ENCODE measurements around the gene CCDC13. TPM values are rescaled to one million over a fixed set of nuclear protein-coding genes. Genes with fewer than 3 reads are reported as not detected.

CCDC13 gene, protein sequence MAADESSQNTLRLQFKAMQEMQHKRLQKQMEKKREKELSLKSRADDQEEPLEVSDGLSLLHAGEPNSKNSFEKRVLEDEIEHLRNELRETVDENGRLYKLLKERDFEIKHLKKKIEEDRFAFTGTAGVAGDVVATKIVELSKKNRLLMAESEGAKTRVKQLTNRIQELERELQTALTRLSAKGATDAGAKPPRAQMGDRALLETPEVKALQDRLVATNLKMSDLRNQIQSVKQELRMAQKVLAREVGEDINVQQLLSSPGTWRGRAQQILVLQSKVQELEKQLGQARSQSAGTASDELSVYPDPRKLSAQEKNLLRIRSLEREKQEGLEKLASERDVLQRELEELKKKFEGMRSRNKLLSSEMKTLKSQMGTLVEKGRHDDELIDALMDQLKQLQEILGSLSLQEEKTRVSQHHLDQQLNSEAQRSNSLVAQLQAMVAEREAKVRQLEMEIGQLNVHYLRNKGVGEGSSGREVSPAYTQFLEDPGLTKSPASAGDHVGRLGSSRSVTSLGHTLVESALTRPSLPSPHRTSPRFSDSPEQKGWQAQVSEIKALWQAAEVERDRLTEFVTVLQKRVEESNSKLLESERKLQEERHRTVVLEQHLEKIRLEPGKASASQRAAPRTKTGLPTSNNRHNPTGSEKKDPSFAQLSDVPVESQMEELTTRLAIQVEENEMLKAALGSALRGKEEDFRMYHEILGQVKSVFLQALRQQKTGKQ
- total RNA-seq (0.51 and 0.66 TPM in 2 replicates), polyA plus RNA-seq (0.41 and 0.43 TPM in 2 replicates), polyA minus RNA-seq (ENCODE audit: low replicate concordance) (not detected in 2 replicates)
- 0.36 and 0.56 TPM in 2 replicates for polyA plus RNA-seq (2012)

GRCh38 chr3:42772670-42773408 lies at the start of gene CCDC13:
Gene CCDC13, minus strand, starts transcription at chr3:42773253. Its CDS starts 14,908 bp downstream, at chr3:42758345.
- Histone ChIP-seq H3K4me3 (replicated peaks in 1 of 4; ENCODE audit: control extremely low read depth in 1 of 4, insufficient read depth in 1 of 4, low read depth in 3 of 4, low read length in 4 of 4) (peak within 1 kb of the TSS; percentile 40 to 79 (median 59)), H3K27ac (ENCODE audit: insufficient read depth, low read length) (peak within 1 kb of the TSS; percentile 38), H4K20me1 (ENCODE audit: control insufficient read depth, extremely low read depth, insufficient read depth, low read length) (no peaks in the 10 kb centered on the region), H3K9ac (ENCODE audit: insufficient read depth, low read length) (peak within 1 kb of the TSS; percentile 58), H3K9me3 (ENCODE audit: control insufficient read depth, insufficient read depth, low read depth, low read length) (no peaks in the 10 kb centered on the region), H2AFZ (ENCODE audit: low read length) (peak within 1 kb of the TSS; percentile 66), H3K27me3 (ENCODE audit: control insufficient read depth, insufficient read depth, low read length) (no peaks in the 10 kb centered on the region), H3K4me1 (ENCODE audit: control insufficient read depth, extremely low read depth, insufficient read depth, low read length) (no peaks in the 10 kb centered on the region), H3K4me2 (ENCODE audit: extremely low read depth, insufficient read depth, low read length) (peak within 1 kb of the TSS; percentile 69), H3K79me2 (ENCODE audit: control insufficient read depth, insufficient read depth, low read length) (no peaks in the 10 kb centered on the region), H3K36me3 (ENCODE audit: control insufficient read depth, insufficient read depth, low read length) (no peaks in the 10 kb centered on the region)
- DNase-seq (ENCODE audit: low read depth in 2 of 2) = peak; percentile 89 to 93
- TF ChIP-seq CTCF (conservative IDR thresholded peaks at IDR 0.05 in 1 of 2, IDR thresholded peaks at IDR 0.05 in 1 of 2; ENCODE audit: low read depth in 1 of 2, low read length in 2 of 2) = no peak
- no peak for TF ChIP-seq EZH2 (IDR thresholded peaks at IDR 0.05; ENCODE audit: low read length, missing control alignments)

- TF ChIP-seq CTCF (conservative IDR thresholded peaks at IDR 0.05 in 1 of 2, IDR thresholded peaks at IDR 0.05 in 1 of 2; ENCODE audit: low read depth in 1 of 2, low read length in 2 of 2) (no peak), EZH2 (IDR thresholded peaks at IDR 0.05; ENCODE audit: low read length, missing control alignments) (no peak)
- peak overlapping the region; percentile 33 for H2AFZ ChIP-seq (ENCODE audit: low read length)
- no peaks in the 10 kb centered on the region for H4K20me1 ChIP-seq (ENCODE audit: control insufficient read depth, extremely low read depth, insufficient read depth, low read length)
- no peaks in the 10 kb centered on the region for H3K36me3 ChIP-seq (ENCODE audit: control insufficient read depth, insufficient read depth, low read length)
- no peaks in the 10 kb centered on the region for H3K4me1 ChIP-seq (ENCODE audit: control insufficient read depth, extremely low read depth, insufficient read depth, low read length)
- H3K9ac ChIP-seq (ENCODE audit: insufficient read depth, low read length) = no peak overlapping the region
- no peaks in the 10 kb centered on the region for H3K79me2 ChIP-seq (ENCODE audit: control insufficient read depth, insufficient read depth, low read length)
- H3K27me3 ChIP-seq (ENCODE audit: control insufficient read depth, insufficient read depth, low read length) = no peaks in the 10 kb centered on the region
- no peak for DNase-seq (ENCODE audit: low read depth in 2 of 2)
- H3K27ac ChIP-seq (ENCODE audit: insufficient read depth, low read length) = no peak overlapping the region
- H3K4me3 ChIP-seq (replicated peaks in 1 of 4; ENCODE audit: control extremely low read depth in 1 of 4, insufficient read depth in 1 of 4, low read depth in 3 of 4, low read length in 4 of 4) = no peak overlapping the region
- no peaks in the 10 kb centered on the region for H3K9me3 ChIP-seq (ENCODE audit: control insufficient read depth, insufficient read depth, low read depth, low read length)
- no peak overlapping the region for H3K4me2 ChIP-seq (ENCODE audit: extremely low read depth, insufficient read depth, low read length)
Observed at GRCh38 chr3:42822828-42823227, 49.8 kb upstream of the CCDC13 start.

DNA sequence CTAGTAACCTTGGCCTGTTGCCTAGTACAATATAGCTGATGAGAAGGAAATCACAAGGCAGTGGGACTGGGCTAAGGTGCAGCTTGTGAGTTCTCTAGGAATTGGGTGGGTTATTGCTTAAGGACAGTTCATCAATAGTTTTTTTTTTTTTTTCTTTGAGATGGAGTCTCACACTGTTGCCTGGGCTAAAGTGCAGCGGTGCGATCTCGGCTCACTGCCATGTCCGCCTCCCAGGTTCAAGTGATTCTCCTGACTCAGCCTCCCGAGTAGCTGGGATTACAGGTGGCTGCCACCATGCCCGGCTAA lies 47.6 kb upstream of the CCDC13 start:
- H3K4me3 ChIP-seq (replicated peaks in 1 of 4; ENCODE audit: control extremely low read depth in 1 of 4, insufficient read depth in 1 of 4, low read depth in 3 of 4, low read length in 4 of 4) = no peak overlapping the region
- no peak for TF ChIP-seq CTCF (conservative IDR thresholded peaks at IDR 0.05 in 1 of 2, IDR thresholded peaks at IDR 0.05 in 1 of 2; ENCODE audit: low read depth in 1 of 2, low read length in 2 of 2)
- TF ChIP-seq EZH2 (IDR thresholded peaks at IDR 0.05; ENCODE audit: low read length, missing control alignments) = no peak
- no peak overlapping the region for H3K27ac ChIP-seq (ENCODE audit: insufficient read depth, low read length)
- H3K4me1 ChIP-seq (ENCODE audit: control insufficient read depth, extremely low read depth, insufficient read depth, low read length) = no peaks in the 10 kb centered on the region
- no peaks in the 10 kb centered on the region for H3K9me3 ChIP-seq (ENCODE audit: control insufficient read depth, insufficient read depth, low read depth, low read length)
- H3K79me2 ChIP-seq (ENCODE audit: control insufficient read depth, insufficient read depth, low read length) = no peaks in the 10 kb centered on the region
- no peak overlapping the region for H3K9ac ChIP-seq (ENCODE audit: insufficient read depth, low read length)
- H2AFZ ChIP-seq (ENCODE audit: low read length) = no peak overlapping the region
- DNase-seq (ENCODE audit: low read depth in 2 of 2) = no peak
- no peaks in the 10 kb centered on the region for H3K36me3 ChIP-seq (ENCODE audit: control insufficient read depth, insufficient read depth, low read length)
- H3K4me2 ChIP-seq (ENCODE audit: extremely low read depth, insufficient read depth, low read length) = no peak overlapping the region
- H4K20me1 ChIP-seq (ENCODE audit: control insufficient read depth, extremely low read depth, insufficient read depth, low read length) = no peaks in the 10 kb centered on the region
- H3K27me3 ChIP-seq (ENCODE audit: control insufficient read depth, insufficient read depth, low read length) = peaks cover 2% of the 10 kb centered on the region
